ENCODE results near the gene CDC42. TPM values are rescaled to one million over a fixed set of nuclear protein-coding genes. Genes with fewer than 3 reads are reported as not detected.

Gene CDC42
- total and polyA plus RNA-seq, 9 of the 15 experiments (the other 6 are each of a cell fraction or from before 2014, with no cell fraction given) = 186 to 398 (median 325) TPM

DNA sequence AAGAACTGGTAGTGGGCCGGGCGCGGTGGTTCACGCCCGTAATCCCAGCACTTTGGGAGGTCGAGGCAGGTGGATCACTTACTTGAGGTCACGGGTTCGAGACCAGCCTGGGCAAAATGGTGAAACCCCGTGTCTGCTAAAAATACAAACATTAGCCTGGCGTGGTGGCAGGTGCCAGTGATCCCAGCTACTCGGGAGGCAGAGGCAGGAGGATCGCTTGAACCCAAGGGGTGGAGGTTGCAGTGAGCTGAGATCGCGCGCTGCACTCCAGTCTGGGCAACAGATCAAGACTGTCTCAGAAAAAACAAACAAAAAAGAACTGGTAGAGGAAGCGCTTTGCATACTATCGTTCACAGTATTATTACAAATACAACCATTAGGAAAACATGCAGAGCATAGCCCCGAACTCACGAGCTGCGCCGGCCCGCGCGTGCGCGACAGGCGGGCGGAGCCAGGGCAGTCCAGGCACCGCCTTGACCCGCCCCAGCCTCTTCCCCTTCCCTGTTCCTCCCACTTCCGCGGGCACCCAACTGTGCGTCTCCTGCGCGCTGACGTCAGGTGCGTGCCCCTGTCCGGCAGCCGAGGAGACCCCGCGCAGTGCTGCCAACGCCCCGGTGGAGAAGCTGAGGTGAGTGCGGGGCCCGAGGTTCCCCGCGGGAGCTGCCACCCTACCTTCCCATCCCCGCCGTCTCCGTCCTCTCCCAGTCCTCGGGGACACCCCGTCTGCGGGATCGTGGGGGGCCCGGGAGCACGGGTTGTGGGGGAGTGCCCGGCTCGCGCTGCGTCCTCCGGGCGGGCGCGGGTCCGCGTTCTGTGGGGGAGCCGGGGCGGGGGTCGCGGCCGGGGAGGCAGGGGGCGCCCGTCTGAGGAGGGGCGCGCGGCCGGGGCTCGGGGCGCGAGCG is at the start of gene CDC42 (continued):
- TF ChIP-seq NR2C2 (CRISPR knock-in tag; IDR thresholded peaks at IDR 0.05) (no peak), NR2C2 (tag; IDR thresholded peaks at IDR 0.05) (peak; percentile 58; the same call in 1 of the 2 replicates), RB1 (IDR thresholded peaks at IDR 0.05; ENCODE audit: low read depth) (peak; percentile 86), DLX4 (CRISPR knock-in tag; IDR thresholded peaks at IDR 0.05) (no peak), GABPA (tag; conservative IDR thresholded peaks at IDR 0.05; ENCODE audit: low read depth) (peak; percentile 71), PHF21A (IDR thresholded peaks at IDR 0.05; ENCODE audit: borderline replicate concordance, low read depth) (0 out of 2 replicates have a peak, but pooled peaks have one; percentile 72), FOXP4 (CRISPR knock-in tag; IDR thresholded peaks at IDR 0.05; ENCODE audit: borderline replicate concordance) (peak; percentile 67; the same call in 1 of the 2 replicates), HDAC8 (tag; IDR thresholded peaks at IDR 0.05) (0 out of 2 replicates have a peak, but pooled peaks have one; percentile 50), FOXK2 (conservative IDR thresholded peaks at IDR 0.05 in 1 of 2, IDR thresholded peaks at IDR 0.05 in 1 of 2; ENCODE audit: low read depth in 2 of 2) (peak; percentile 70 to 83), MAZ (CRISPR knock-in tag; conservative IDR thresholded peaks at IDR 0.05 in 1 of 2, IDR thresholded peaks at IDR 0.05 in 1 of 2) (peak; percentile 90 to 94), USF1 (CRISPR knock-in tag; IDR thresholded peaks at IDR 0.05) (peak; percentile 36; the same call in 1 of the 2 replicates), CXXC5 (CRISPR knock-in tag; IDR thresholded peaks at IDR 0.05) (peak; percentile 97), HDAC6 (IDR thresholded peaks at IDR 0.05; ENCODE audit: low read depth, low read length) (no peak), RCOR1 (IDR thresholded peaks at IDR 0.05; ENCODE audit: borderline replicate concordance in 1 of 2, low read depth in 2 of 2, low read length in 2 of 2) (peak in 1 of 2 experiments; percentile 60; a peak in 1 of 4 replicates), ZNF280B (CRISPR knock-in tag; IDR thresholded peaks at IDR 0.05) (no peak), PHTF2 (CRISPR knock-in tag; IDR thresholded peaks at IDR 0.05) (no peak)
- TF ChIP-seq, protein P1, sequence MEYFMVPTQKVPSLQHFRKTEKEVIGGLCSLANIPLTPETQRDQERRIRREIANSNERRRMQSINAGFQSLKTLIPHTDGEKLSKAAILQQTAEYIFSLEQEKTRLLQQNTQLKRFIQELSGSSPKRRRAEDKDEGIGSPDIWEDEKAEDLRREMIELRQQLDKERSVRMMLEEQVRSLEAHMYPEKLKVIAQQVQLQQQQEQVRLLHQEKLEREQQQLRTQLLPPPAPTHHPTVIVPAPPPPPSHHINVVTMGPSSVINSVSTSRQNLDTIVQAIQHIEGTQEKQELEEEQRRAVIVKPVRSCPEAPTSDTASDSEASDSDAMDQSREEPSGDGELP (CRISPR knock-in tag; IDR thresholded peaks at IDR 0.05; ENCODE audit: borderline replicate concordance) = peak; percentile 86
- TF ChIP-seq, protein P2, sequence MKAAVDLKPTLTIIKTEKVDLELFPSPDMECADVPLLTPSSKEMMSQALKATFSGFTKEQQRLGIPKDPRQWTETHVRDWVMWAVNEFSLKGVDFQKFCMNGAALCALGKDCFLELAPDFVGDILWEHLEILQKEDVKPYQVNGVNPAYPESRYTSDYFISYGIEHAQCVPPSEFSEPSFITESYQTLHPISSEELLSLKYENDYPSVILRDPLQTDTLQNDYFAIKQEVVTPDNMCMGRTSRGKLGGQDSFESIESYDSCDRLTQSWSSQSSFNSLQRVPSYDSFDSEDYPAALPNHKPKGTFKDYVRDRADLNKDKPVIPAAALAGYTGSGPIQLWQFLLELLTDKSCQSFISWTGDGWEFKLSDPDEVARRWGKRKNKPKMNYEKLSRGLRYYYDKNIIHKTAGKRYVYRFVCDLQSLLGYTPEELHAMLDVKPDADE (conservative IDR thresholded peaks at IDR 0.05; ENCODE audit: control insufficient read depth, low read depth, low read length) = 0 out of 2 replicates have a peak, but pooled peaks have one; percentile 24
